GM18498 (cell line): ENCODE results near the gene IGF2R.

Experiments
- ATAC-seq: cut with Tn5 transposase; IDR thresholded peaks from one replicate; pipeline ENCODE4 v1.9.1; 2021; ENCODE audit warnings: mild to moderate bottlenecking, moderate library complexity; ENCODE audit not compliant: unreplicated experiment

The IGF2R gene

DNA sequence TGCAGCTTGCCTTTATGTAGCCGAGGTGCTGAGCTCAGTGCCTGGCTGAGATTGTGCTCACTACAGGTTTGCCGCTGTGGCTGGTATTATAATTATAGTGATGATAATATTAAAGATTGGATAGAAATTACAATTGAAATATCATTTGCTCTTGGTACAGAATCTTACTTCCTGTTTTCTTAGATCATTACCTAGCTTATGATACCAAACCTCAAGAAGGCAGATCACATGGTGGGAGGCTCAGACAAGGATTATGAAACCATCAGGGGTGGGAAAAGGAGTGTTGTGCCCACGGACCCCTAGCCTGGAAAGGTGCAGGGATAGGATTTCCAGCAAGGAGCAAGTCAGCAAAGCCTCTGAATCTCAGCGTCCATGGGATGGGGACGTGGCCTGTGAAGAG is 70.6 kb downstream of the IGF2R start:
- no peak for ATAC-seq

DNA sequence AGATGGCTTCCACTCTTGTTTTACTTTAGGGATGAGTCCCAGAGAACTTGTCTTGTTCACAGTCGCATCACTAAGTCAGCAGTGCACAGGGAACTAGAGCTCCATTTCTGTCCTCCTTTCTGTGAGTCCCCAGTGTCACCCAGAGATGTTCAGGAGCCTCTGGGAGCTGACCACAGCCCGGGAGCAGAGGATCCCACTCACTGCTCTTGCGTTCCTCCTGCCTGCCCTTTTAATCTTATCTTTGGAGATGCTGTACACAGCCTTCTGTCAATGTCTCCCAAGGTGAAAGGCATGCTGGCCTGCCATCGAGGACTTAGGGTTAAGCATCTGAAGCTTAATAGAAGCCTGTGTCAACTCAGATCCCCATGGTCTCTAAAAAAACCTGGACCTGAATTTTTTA is 71.2 kb downstream of the IGF2R start:
- ATAC-seq, result no peak

DNA sequence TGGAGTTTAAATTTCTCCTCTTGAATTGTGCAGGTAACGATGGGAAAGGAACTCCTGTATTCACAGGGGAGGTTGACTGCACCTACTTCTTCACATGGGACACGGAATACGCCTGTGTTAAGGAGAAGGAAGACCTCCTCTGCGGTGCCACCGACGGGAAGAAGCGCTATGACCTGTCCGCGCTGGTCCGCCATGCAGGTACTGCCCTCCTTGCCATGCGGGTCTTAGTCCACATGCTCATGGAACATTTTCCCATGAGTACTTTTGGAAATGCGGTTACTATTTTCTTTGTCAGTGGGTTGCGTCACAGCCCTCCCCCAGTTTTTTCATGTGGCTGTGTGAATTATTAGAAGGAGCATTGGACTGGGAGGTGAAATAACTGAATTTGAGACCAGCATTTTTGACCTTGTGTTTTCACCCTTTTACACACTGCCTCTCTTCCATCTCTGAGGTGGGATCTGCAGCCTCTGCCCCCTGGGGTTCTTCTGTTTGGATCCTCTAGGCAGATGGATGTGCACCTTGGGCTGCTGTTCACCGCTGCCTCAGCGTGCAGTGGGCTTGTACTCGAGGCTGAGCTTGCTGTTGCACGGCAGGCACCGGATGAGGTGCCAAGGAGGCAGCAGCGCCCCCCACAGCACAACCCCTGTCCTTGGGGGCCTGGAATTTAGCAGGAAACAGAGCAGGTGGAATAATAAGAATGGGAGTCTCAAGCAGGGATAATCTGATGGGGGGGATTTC is 71.8 kb downstream of the IGF2R start:
- no peak for ATAC-seq

DNA sequence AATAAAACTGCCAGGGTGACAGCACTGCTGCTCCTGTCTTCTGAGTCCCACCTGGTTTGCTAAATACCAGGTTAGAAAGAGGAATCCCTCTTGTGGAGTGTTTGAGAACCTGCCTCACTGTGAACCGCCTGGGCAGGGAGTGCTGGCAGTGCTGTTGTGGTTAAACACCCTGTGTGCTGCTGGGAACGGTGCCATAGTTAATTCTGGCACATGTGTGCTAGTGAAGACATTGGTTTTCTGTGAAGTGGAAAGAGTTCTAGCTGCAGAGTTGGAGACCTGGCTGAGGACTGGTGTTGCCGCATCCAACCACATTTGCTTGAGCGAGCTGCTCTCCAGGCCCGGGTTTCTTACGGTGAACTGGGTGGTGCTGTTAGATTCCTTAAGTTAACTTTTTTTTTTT is 72.7 kb downstream of the IGF2R start:
- no peak for ATAC-seq

DNA sequence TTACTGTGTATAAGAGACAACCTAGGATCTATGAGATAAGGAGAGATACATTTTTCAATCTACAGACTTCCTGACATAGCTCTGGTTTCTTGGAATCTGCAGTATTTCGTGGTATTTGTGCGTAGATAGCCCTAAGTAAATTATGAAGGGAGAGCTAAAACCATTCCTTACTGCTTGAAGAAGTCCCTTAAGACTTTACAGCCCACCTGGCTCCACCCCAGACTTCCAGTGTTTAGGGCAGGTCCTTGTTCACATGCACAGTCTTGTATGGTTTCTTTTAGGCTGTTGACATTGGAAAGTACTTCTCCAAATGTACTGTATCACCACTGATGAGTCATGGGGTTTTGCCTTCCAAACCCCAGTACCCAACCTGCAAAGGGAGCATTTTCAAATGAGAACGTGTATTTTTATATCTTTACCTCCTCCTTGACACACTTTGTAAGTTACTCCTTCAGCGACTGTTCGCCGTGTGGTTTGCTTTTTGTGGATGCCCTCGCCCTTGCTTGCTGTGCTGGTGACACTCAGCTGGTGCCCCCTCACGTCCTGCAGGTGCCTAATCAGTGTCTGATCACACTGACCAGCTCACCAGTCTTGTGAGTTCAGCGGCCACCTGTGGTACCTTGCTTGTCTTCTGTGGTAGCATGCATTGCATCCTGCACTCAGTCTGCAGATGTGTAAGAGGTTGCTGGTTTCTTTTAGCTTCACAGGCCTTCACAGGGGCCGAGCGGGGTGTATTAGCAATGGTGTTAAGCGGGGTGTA is 73.3 kb downstream of the IGF2R start:
- no peak for ATAC-seq

DNA sequence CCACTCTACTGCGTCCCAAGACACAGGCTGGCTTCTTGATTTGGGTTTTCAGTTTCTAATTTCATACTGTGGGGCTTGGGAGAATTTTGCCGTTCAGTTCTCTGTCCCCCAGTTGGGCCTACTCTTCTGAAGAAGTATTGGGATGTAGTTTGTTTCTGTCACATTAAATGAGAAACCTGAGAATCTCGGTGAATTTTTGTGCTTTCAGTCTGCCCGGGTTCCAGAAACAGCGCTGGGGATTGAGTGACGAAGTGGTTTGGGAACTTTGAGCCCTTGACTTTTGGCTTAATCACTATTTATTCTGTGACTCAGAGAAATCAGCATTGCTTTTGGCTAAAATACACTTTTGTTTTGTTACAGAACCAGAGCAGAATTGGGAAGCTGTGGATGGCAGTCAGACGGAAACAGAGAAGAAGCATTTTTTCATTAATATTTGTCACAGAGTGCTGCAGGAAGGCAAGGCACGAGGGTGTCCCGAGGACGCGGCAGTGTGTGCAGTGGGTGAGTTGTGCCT is 74.0 kb downstream of the IGF2R start:
- ATAC-seq, result no peak

DNA sequence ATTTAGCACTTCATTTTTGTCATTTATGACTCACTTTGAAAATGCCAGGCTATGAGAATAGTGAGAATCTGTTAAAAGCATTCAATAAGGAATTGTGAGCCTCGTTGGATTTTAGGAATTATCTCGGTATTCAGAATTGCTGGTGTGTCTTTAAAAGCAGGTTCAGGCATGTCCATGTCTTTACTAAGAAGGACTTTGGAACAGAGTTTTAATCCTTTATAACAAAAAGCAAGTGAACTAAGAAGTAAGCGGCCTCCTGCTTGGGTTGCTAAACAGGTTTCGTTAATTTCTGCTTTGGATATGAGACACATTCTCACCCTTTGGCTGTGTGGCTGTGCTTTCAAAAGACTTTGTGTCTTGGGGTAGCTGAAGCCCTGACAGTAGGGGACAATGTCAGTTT is 74.9 kb downstream of the IGF2R start:
- ATAC-seq, result no peak

DNA sequence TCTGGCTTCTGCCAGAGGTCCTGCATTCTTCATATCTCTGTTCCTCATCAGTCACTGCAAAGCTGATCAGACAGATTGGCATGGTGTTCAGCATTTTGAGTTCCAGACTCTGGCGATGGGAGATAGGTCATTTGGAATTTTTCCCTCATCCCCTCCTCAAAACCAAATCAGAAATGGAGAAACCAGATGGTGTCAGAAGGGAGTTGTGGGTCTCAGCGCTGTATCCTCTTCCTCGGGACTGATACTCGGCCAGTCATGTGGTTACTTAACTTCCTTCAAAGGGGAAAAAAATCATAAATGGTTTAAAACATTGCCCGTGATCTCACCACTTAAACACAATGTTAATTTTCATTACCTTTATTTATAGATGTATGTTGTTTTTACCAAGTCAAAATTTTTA is 75.8 kb downstream of the IGF2R start:
- no peak for ATAC-seq

DNA sequence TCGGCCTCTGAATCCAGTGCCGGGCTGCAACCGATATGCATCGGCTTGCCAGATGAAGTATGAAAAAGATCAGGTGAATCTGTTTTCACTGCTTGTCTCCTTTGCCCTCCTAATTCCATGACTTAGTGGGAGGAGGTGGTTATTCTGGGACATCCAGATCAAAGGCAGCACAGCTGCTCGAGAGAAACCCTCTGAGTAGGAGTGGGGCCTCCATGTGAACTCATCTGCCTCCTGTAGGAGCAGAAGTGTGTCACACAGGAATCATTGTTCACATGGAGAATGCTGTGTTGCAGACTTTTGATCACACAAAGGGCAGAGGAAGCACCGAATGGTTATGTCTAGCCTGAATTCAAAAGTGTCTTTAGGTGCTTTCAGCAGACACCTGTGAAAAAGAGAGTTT is 79.6 kb downstream of the IGF2R start:
- ATAC-seq, result no peak

DNA sequence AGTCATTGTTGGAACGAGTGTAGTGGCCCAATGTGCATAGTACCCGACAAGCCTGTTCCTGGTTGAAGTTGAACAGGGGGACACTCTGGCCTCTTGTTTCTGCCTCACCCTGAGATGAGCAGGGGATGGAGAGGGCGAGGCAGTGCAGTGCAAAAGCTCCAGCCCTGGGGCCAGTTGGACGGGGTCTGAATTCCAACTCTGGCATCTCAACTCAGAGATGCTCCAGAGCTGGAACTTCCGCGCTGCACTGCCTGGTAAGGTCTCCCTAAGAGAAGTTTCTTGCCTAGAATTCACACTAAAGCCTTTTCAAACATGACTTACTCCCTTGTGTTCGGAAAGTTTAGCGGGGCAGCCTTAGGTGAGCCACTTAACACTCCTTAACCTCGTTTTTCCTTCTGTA is 80.5 kb downstream of the IGF2R start:
- no peak for ATAC-seq

DNA sequence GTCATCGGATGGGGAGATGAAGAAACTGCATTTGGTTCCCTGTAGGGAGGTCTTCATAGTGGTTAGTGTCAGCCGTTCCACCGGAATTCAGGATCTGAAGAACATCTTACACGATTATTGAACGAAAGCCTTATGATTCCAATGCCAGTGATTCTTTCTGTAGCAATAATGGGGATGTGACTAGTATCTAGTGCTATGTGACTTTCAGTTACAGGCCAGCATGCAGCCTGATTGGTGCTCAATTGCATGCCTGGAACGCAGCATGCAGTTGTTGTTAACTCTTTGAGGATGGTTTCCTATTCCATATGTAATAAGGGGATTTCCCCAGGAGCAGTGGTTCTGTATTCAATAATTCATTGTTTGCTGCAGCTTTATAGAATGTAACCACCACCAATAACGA is 81.1 kb downstream of the IGF2R start:
- no peak for ATAC-seq

DNA sequence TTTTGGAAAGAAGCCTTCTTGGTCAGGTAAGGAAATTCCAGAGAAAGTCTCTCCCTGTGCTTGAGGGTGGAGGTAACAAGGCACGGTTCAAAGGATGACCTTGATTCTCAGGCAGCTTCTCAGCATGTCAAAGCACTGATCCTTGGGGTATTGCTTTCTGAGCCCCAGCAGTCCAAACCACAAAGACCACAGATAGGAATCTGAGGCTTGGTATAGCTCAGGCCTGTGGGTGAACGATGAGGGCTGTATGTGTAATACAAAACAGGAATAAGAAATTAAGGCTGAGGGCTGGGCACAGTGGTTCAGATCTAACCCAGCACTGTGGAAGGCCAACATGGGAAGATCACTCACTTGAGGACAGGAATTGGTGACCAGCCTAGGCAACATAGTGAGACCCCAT is 82.5 kb downstream of the IGF2R start:
- no peak for ATAC-seq

DNA sequence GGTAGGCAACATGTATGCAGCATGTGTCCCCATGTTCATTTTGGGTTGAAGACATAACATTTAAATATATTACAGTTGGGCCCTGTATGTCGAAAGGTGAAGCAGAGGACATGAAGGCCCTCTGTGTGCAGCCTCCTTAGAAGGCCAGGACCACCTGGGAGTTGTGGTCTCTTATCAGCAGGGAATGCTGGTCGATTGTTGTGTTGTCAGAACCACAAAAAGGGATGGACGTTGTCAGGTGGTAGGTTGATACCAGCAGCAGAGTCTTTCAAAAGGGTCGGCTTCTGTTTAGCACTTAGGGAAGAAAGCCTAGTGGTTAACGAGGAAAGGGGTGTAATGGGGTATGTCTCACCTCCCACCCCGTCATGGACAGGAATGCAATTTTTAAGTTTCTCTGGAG is 85.4 kb downstream of the IGF2R start:
- no peak for ATAC-seq

DNA sequence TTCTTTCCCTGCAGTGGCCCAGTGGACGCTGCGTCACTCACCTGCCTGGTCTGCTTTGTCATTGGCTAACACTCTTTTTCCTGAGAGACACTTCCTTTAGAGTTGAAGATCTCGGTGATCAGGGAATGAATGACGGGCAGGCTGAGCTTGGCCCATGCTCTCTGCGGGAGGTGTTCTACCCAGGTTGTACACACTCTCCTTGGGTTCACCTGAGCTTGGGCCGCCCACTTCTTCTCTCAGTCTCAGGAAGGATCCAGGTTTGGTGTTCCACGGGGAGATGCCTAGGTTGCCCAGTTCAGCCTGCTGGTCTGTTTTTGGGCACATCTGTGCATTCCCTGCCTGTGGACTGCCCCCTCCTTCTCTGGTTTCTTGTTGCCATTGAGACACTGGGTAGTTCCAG is 86.0 kb downstream of the IGF2R start:
- no peak for ATAC-seq

DNA sequence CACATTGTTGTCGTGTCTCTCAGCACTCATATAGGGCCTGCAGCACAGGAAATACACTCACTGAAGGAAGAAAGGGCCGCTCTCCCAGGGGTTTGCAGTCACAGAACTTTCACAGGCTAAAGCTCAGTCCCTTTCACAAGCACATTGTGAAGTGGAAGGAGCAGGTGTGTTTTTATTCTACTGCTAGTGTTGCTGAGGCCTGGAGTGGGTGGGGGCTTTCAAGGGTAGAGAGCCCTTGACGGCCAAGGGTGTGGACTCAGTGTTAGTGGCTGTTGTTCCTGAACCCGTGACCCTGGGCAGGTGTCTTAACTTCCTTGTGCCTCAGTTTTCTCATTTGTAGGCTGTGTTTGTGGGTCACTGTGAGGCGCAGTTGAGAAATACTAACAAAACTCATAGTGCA is 86.5 kb downstream of the IGF2R start:
- no peak for ATAC-seq

DNA sequence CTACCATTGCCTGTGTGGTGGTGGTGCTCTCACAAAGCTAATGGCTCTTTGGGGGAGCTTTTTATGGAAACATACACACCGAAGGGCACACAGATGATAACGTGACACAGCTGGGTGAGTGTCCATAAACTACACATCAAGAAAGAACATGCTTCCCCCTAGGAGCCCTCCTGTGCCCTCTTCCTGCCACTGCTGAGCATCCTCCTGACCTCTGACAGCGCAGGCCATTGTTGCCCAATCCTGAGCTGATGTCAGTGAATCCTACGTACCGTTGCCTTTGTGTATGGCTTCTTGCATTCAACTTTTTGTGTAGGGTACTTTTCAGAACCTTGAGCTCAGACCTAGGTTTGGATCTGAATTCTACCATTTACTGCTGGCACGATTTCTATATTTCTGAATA is 86.9 kb downstream of the IGF2R start:
- ATAC-seq, result no peak

DNA sequence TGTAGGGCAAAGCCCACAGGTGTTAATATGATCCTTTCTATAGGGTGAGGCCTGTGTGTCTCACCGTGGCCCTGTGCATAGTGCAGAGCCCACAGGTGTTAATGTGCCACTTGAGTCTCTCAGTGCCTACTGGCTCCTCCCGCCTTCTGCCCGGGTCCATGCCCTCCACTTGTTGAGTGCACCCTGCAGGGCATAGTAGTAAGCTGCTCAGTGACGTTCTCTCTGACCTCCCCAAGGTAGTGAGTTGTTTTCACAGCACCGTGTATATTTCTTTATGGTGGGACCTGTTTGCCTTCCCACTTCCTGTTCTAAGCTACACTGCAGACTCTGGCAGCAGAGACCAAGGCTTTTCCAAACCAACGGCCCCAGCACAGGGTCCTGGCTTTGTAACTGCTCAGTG is 88.2 kb downstream of the IGF2R start:
- no peak for ATAC-seq

DNA sequence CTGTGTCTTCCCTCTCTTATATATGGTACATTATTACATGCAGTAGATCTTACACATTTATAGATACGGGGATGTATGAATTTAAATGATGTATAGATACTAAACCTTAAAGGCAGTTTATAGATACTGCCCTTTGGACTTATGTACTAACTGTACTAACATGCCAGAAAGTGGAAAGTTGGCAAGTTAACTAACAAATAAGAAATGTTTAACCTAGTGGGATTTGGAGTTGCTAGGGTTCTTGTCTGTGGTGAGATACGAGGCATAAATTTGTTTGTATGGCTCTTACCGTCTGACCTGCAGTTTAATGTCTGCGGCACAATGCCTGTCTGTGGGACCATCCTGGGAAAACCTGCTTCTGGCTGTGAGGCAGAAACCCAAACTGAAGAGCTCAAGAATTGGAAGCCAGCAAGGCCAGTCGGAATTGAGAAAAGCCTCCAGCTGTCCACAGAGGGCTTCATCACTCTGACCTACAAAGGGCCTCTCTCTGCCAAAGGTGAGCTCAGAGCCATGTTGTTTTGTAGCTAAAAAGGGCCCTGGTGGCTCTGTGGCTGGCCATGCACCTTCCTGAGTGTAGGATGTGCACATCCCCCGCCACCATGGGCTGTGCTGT is 89.8 kb downstream of the IGF2R start:
- ATAC-seq, result no peak

DNA sequence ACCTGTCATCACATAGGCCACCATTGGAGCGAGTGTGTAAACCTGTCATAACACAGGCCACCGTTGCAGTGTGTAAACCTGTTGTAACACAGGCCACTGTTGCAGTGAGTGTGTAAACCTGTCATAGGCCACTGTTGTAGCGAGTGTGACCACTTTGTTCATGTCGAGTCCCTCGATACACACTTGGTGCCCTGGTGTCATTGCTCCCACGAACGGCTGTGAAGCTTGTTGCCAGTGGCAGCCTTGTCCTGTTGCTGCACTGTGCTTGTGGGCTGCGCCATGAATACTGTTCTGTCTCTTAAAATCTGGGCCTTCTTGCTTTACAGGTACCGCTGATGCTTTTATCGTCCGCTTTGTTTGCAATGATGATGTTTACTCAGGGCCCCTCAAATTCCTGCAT is 91.3 kb downstream of the IGF2R start:
- no peak for ATAC-seq

DNA sequence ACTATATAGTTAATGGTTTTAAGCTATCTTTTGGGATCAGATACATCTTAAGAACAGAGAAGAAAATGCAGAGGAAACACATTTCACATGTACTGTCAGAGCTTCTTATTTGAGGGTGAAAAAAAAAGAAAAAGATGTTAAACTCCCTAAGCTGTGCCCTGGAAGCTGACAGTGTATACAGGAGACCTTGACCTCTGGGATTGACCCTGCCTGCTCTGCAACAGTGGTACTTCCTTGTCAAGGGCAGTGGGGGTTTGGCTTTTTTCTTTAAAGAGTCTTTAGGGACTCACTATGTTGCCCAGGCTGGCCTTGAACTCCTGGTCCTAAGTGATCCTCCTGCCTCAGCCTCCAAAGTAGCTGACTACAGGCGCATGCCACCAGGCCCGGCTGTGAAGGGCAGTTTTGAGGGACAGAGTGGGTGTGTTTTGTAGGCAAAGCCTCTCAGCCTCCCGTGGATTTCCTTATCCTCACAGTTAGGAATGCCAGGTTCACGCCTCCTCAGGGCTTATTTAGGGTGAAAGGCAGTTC is 92.1 kb downstream of the IGF2R start:
- no peak for ATAC-seq

DNA sequence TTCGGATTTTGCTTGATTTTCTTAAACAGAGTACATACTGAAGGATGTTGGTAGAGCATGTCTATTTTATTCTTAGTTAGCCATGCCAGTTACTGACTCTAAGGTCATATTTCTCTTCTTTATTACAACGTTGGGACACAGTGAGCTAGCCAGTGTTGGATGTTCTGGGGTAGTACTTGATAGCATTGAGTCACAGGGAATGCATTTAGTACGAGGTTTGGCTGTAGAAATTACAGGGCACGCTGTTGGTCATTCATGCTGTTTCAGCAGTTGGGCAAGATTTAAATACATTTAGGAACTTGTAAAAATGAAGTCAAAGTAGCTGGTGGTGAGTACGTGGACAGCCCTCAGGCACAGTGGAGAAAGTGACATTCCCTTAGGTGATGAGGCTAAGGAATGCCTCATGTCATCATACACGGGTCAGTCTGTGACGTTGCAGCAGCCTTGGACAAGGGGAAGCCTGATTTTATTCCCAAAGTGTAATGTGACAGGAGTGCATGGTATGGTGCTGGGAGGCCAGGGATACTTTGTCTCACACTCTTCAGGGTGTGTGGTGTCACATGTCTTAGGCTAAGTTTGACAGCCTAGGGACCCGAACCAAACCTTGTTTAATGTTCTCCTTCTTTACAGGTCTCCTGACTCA is 95.0 kb downstream of the IGF2R start:
- ATAC-seq, result no peak
